Panc1 (cell line): ENCODE results near the gene CLTC.

Experiments
- TCF7L2 ChIP-seq: IDR thresholded peaks from 2 replicates; pipeline ENCODE4 v1.6.1; 2011; ENCODE audit warnings: mild to moderate bottlenecking, low read depth, low read length, inconsistent platforms
- TF ChIP-seq, protein P1 (sequence below), 2 experiments: IDR thresholded peaks; 2 replicates each; pipeline ENCODE4 v1.6.1; 2011 to 2012; ENCODE audit warnings: low read depth in 2 of 2, control low read depth in 1 of 2, low read length in 1 of 2, mild to moderate bottlenecking in 1 of 2, moderate library complexity in 1 of 2; ENCODE audit not compliant: insufficient read depth in 1 of 2

DNA sequence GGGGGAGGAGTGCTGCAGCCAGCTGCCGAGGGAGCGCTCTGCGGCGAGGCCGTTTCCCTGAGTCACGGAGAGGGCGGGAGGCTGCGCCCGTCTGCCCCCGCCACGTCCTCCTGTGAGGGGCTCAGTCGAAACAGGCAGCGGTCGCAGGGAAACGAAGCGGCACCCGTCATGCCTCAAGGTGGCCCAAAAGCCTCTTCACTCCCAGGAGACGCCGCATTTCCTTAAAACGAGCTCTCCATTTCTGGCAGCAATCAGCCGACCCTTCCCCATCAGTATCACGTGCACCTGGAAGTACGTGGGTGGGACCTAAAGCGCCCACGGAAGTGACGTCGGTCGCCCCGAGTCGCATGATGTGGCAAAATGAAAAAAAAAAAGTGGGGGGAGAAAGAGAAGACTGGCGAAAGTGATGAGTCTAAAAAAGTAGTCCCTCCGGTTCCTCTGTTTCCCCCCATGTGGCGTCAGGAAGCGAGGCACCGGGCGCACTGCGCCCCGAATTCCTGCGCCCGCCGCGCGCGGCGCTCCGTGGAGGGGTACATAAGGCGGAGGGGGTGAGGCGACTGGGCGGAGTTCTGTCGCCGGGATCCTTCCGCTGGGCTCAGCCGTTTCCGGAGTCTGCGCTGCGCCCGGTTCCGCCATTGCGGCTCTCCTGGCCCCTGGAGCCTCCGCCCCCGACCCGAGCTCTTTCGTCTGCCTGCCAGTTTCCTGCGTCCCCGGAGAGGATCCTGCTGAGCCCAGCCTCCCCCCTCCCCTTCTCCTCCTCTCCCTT is at the start of gene CLTC:
- peak; percentile 61 for TF ChIP-seq TCF7L2
- TF ChIP-seq, protein P1, sequence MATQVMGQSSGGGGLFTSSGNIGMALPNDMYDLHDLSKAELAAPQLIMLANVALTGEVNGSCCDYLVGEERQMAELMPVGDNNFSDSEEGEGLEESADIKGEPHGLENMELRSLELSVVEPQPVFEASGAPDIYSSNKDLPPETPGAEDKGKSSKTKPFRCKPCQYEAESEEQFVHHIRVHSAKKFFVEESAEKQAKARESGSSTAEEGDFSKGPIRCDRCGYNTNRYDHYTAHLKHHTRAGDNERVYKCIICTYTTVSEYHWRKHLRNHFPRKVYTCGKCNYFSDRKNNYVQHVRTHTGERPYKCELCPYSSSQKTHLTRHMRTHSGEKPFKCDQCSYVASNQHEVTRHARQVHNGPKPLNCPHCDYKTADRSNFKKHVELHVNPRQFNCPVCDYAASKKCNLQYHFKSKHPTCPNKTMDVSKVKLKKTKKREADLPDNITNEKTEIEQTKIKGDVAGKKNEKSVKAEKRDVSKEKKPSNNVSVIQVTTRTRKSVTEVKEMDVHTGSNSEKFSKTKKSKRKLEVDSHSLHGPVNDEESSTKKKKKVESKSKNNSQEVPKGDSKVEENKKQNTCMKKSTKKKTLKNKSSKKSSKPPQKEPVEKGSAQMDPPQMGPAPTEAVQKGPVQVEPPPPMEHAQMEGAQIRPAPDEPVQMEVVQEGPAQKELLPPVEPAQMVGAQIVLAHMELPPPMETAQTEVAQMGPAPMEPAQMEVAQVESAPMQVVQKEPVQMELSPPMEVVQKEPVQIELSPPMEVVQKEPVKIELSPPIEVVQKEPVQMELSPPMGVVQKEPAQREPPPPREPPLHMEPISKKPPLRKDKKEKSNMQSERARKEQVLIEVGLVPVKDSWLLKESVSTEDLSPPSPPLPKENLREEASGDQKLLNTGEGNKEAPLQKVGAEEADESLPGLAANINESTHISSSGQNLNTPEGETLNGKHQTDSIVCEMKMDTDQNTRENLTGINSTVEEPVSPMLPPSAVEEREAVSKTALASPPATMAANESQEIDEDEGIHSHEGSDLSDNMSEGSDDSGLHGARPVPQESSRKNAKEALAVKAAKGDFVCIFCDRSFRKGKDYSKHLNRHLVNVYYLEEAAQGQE (IDR thresholded peaks at IDR 0.05; ENCODE audit: insufficient read depth in 1 of 2, low read depth in 2 of 2, low read length in 1 of 2): no peak; a peak in 2 of 4 replicates
